Fibroblast of mammary gland (primary cell): ENCODE results near the gene KHNYN.
A peak's percentile ranks its signal among the peaks of the same experiment; 100 is the strongest.

ENCODE experiments used
- DNase-seq: peaks from one replicate; pipeline ENCODE4 v3.0.0-alpha.2; 2010; ENCODE audit warnings: low read depth
- H3K4me3 ChIP-seq: 2 replicates; pipeline ENCODE4 v1.5.1; 2011; ENCODE audit warnings: low read depth, mild to moderate bottlenecking, low read length, moderate library complexity; ENCODE audit not compliant: control insufficient read depth
- TF ChIP-seq, protein P1 (sequence below): conservative IDR thresholded peaks from 2 replicates; pipeline ENCODE4 v1.5.1; 2011; ENCODE audit warnings: low read depth, low read length, inconsistent platforms; ENCODE audit not compliant: control insufficient read depth, insufficient read depth

KHNYN gene

DNA sequence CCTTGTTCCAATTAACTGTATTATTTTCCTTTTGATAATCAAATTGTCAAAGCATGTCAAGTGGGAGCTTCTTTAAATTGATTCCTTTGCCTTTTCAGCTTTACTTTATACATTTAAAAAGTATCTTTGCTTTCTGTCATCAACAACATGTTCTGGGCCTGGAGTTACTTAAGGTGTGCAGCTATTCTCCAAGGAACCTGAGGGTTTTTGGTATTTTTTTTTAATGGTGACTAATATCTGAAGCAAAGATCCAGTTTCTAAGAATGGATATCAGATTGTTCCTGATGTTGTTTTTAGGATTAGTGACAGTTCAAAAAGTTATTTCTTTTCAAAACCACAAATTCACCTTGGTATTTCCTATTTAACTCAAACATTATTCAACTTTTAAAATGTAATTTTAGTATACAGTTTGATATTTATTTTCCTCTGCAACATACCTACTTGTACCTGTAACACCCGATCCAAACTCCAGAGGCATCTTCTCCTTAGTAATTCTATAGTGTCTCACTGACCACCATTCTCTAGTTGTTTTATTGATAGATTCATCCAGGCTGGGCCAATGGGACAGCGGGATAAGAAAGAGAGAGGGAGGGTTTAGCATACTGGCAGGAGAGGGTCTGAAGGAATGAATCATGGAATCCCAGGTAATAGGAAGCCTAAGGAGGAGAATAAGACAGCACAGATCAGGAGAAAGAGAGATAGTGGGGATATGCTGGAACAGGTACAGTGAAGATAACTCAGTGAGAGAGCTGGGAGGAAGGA lies 3.4 kb upstream of the KHNYN start:
- TF ChIP-seq, protein P1, sequence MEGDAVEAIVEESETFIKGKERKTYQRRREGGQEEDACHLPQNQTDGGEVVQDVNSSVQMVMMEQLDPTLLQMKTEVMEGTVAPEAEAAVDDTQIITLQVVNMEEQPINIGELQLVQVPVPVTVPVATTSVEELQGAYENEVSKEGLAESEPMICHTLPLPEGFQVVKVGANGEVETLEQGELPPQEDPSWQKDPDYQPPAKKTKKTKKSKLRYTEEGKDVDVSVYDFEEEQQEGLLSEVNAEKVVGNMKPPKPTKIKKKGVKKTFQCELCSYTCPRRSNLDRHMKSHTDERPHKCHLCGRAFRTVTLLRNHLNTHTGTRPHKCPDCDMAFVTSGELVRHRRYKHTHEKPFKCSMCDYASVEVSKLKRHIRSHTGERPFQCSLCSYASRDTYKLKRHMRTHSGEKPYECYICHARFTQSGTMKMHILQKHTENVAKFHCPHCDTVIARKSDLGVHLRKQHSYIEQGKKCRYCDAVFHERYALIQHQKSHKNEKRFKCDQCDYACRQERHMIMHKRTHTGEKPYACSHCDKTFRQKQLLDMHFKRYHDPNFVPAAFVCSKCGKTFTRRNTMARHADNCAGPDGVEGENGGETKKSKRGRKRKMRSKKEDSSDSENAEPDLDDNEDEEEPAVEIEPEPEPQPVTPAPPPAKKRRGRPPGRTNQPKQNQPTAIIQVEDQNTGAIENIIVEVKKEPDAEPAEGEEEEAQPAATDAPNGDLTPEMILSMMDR: no peak

DNA sequence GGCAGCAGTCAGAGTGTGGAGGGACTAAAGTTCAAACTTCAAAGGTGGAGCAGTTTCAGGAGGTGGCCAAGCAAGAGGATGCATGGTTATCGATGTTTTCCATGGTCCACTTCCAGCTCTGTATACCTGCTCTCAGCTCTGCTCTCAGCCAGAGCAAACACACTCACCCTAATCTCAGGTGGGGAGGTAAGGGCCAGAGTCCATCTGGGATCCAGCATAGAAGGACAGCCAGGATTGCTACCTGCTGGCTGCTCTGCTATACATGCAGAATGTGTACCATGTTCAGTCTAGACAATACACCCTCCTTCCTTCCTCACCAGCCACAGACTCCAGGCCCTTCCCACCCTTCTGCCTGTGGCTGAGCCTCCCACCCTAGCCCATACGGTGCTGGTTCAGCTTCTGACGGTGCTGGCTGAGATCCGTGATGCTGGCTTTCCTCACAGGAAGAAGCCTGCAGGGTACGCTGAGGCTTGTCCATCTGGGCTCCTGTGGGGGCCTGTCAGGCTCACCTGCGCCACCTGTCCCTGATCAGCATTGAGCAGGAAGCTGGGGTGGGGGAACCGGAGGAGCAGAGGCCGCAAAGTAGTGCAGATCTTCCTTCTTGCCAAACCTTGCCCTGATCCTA lies 2.7 kb upstream of the KHNYN start:
- TF ChIP-seq, protein P1: no peak
- no peak for DNase-seq
- H3K4me3 ChIP-seq: no peak overlapping the region

More for the DNA sequence above, 3.4 kb upstream of the KHNYN start:
- no peak overlapping the region for H3K4me3 ChIP-seq
- DNase-seq: no peak

DNA sequence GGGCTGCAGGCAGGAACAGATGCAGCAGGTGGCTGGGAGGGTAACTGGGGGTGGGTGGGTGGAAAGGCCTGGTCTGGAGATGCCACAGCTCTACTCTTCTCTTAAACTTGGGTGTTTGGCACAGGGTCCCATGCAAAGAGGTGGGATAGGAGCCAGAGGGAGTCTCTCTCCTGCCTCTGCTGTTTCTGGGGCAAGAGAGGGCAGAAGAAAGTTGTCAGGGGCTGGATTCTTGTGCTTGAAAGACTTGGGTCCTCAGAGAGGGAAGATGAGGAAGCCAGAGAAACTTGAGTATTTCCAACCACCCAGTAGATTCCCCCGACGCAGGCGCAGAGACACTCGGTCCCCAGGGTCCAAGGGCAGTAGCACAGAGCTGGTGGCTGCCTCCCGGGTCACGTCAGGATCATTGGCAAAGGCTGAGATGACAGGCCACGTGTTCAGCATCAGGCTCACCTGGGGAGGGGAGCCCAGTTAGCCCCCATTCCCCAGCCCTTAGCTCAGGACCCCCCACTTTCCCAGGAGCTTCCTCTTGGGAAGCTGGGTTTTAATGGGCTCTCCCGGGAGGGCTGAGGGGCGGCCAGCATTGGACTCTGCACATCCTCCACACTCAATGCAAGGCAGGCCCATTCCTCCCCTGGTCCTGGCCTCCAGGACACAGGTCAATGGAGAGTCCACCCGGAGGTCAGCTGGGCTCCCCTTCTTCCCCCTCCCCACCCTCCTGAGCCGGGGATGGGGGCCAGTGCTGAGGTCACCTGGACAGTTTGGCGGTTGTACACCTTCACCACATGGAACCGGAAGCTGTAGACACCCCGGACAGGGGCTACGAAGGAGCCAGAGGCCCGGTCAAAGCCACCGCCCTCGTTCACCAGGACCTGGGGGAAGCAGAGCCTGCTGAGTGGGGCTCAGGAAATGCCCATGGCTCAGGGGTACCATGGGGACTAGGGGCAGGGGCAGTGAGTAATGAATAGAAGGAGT lies 1.9 kb upstream of the KHNYN start:
- DNase-seq: no peak
- TF ChIP-seq, protein P1: no peak
- H3K4me3 ChIP-seq: no peak overlapping the region

DNA sequence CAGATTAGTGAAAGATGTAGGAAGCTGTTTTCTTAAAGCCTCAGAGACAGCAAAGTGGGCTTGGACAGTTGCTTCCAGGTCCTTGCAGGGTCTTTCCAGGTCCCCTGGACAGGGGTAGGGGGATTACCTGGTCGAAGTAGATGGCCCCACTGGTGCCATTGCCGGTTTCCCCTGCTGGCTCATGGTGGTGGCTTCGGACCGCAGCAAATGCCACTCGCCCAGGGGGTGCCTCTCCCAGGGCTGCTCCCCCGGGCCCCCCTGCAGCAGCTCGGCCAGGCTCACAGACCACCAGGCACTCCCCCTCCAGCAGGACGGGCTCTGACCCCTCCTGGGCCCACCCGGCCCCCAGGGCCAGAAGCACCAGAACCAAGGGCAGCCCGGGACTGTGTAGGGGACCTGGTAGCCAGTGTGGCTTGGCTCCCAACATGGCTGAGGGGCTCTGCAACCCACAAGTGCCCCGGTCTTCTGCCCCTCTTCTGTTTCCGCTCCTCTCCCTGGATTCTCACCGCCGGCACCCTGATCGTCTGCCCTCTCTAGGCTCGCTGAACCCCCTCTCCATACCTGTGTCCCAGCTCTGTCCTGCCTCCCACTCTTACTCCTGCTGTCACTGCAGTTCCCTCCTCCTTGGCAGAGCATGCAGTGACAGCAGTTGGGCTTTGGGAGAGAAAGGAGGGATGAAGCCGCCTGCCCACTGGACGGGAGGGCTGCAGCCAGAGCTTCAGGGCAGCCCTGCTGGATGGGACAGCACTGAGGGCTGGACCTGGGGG lies 943 bp upstream of the KHNYN start:
- TF ChIP-seq, protein P1: no peak
- no peak for DNase-seq
- H3K4me3 ChIP-seq: no peak overlapping the region

DNA sequence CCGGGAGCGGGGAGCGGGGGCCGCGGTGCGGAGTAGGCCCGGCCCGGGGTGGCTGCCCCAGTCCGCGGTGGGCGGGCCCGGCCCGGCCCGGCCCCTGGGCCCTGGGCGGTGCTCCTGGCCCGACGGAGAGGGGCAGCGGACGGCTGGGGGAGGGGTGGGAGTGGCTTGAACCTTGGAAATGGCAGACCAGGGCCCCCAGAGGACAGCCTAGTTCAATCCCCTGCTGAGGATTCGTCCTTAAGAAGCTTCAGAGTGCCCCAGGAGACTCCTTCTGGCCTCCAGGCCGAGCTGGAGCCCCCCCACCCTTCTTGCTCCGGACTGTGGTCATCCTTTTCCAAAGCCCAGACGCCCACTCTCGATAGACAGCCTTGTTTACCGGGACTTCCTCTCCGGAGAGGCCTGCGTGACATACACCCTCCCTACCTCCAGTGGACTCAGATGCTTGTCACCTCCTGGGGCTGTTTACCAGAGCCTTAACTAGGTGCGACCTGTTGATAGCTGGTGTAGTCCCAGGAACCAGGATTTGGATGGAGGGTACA lies 458 bp downstream of the KHNYN start:
- peak overlapping the region; percentile 89 for H3K4me3 ChIP-seq
- TF ChIP-seq, protein P1: no peak
- peak; percentile 71 for DNase-seq
